HG03135 (cell line): Measurements from ENCODE around the gene ATG7.
"Not testable (repeated sequence)": the region's sequence is repeated elsewhere in the genome, so short reads cannot be mapped to it uniquely, and the experiment has no call there.

ENCODE experiments used
- ATAC-seq: cut with Tn5 transposase; IDR thresholded peaks from one replicate; pipeline ENCODE4 v1.9.1; 2021; ENCODE audit warnings: mild to moderate bottlenecking, moderate library complexity; ENCODE audit not compliant: unreplicated experiment

The ATG7 gene

DNA sequence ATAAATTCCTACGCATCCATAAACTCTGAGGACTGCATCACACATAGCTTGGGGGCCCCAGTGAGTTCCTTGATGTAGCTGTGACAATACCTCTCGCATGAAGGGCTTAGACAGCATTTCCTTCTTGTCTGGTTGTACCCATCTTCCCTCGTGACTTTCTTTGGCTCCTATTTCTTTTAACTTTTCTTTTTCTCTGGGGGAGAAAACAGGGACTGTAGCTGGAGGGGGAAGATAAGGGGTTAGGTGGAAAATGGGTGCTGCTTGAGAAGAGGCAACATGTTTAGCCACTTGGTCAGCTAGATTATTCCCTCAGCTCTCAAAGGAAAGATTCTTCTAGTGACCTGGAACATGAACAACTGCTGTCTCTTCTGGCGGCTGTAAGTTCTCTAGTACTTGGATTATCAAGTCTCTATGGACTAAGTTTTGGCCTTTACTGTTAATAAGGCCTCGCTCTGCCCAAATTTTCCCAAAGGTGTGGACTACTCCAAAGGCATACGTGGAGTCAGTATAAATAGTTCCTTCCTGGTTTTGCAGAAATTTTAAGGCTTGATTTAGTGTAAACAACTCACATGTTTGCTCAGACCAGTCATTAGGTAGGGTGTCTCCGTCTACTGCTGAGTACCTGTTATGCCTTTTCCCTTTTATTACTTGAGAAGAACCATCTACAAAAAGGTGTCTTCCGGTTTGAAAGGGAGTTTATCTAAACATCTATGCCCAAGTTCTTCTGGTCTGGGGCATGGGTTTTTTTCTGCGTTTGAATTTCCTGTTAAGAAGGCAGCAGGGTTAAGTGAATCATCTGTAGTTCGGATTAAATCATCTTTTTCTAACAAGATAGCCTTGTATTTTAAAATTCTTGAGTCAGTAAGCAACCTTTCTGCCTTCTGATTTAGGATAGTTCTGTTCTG lies 21.0 kb upstream of the ATG7 start:
- no peak for ATAC-seq

DNA sequence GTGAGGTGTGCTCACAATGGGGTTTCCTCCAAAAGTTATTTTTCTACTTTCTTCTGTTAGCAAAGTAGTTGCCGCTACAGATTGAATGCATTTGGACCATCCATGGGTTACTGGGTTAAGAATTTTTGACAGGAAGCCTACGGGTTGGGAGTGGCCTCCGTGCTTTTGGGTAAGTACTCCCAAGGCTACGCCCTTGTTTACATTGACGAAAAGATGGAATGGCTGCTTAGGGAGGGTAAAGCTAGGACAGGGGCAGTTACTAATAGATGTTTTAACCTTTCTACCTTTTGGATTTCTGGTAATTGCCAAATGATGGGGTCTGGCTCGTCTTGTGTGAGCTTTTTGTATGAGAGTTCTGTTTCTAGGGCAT lies 20.4 kb upstream of the ATG7 start:
- ATAC-seq: no peak

DNA sequence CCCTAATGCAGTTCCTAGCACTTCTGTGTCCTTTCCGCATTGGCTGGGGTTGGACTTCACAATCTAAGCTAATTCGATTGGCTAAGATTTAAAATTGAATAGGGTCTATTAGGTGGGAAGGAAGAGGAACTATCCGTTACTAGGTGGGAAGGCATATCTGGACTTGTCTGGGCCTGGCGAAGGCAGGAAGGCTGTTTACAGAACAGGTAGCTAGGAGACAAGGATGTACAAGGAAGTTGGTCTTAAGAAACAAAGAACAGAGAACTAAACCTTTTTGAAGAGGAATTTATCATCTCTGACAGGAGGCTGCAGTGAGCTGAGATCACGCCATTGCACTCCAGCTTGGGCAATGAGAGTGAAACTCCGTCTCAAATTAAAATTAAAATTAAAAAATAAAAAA lies 17.3 kb upstream of the ATG7 start:
- no peak for ATAC-seq

DNA sequence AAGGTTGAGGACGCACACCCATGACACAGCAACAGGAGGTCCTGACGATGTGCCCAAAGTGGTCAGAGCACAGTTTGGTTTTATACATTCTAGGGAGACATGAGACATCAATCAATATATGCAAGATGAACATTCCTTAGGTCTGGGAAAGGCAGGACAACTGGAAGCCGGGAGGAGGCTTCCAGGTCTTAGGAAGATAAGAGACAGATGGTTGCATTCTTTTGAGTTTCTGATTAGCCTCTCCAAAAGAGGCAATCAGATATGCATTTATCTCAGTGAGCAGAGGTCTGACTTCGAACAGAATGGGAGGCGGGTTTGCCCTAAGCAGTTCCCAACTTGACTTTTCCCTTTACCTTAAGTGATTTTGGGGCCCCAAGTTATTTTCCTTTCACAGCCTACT lies 16.7 kb upstream of the ATG7 start:
- ATAC-seq: not testable (repeated sequence)

DNA sequence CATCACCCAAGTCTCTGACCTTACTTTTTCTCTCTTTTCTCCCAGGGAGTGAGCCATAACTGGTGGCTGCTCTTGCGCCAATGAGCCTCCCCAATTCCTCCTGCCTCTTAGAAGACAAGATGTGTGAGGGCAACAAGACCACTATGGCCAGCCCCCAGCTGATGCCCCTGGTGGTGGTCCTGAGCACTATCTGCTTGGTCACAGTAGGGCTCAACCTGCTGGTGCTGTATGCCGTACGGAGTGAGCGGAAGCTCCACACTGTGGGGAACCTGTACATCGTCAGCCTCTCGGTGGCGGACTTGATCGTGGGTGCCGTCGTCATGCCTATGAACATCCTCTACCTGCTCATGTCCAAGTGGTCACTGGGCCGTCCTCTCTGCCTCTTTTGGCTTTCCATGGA lies 13.2 kb upstream of the ATG7 start:
- no peak for ATAC-seq

DNA sequence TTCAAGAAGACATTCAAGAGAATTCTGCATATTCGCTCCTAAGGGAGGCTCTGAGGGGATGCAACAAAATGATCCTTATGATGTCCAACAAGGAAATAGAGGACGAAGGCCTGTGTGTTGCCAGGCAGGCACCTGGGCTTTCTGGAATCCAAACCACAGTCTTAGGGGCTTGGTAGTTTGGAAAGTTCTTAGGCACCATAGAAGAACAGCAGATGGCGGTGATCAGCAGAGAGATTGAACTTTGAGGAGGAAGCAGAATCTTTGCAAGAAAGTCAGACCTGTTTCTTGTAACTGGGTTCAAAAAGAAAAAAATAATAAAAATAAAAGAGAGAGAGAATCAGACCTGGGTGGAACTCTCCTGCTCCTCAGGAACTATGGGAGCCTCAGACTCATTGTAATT lies 11.7 kb upstream of the ATG7 start:
- ATAC-seq: no peak

DNA sequence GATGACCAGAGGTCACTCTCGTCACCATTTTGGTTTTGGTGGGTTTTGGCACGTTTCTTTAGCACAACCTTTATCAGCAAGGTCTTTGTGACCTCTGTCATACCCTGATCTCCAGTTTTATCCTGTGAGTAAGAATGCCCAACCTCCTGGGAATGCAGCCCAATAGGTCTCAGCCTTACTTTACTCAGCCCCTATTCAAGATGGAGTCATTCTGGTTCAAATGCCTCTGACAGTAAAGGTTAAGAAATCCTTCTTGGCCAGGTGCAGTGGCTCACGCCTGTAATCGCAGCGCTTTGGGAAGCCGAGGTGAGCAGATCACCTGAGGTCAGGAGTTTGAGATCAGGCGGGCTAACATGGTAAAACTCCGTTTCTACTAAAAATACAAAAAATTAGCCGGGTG lies 3.2 kb upstream of the ATG7 start:
- ATAC-seq: no peak

DNA sequence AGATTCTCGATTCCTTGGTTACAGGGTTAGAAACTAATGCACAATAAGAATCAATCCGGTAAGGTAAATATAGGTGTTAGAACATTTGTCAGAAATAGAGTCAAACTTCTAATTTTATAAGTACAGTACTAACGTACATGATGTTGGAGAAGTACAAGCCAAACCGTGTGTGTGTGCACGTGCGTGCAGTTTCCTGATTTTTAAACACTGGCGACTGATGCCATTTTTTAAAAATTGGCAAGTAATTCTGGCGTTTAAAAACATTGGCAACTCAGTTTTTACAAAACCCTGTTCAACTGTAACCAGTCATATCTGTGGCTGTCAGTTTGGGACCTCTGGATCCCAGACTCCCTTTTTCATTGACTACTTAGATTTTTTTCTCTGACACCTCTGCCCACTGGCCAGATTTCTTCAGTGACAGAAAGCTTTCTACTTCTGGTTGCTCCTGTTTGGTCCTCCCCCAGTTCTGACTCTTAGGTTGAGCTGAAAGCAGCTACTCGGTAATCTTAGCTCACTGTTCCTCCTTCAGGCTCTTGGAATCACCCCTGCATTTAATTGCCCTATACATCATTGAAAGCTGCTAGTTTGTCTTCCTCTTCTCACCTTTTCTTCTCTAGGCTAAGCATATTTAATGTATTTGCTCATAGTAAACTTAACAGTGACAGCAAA lies 843 bp downstream of the ATG7 start:
- no peak for ATAC-seq

DNA sequence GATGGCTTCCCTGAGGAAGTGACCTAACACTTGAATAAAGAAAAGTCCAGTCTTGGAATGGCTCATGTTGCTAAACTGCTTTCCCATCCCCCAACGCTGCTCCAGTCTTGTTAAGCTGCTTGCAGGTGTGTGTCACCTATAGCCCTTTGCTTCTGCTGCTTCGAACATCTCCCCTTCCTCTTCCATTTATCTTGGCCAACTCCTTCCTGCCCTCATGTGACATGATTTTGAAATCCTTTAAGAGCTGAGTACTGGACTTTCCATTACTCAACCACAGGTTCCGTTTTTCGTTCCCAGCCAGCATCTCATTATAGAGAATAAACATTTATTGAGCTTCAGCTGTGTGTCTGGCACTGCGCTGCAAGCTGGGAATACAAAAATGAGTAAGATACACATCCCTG lies 1.7 kb downstream of the ATG7 start:
- no peak for ATAC-seq

DNA sequence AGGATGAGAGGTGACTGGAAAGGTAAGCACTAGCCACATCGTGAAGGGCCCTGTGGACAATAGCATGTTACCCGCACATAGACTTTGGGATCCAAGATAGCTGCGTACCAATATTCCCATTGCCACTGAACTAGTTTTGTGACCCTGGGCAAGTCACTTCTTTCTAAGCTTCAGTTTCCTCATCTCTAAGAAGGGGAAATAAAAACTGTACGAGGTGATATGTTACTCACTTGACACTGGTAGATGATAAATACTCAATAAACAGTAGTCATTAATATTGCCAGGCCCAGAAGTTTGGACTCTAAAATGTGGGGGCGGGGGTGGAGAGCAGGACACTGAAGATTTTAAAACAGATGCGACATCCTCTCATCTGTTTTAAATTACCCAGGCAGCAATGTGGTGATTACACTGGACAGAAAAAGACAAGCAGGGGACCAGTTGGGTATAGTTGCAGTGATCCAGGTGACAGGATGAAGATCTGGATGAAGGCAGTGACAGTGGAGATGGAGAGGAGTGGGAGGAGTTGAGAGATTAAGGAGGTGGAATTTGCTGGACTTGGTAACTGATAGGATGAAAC lies 2.5 kb downstream of the ATG7 start:
- no peak for ATAC-seq

DNA sequence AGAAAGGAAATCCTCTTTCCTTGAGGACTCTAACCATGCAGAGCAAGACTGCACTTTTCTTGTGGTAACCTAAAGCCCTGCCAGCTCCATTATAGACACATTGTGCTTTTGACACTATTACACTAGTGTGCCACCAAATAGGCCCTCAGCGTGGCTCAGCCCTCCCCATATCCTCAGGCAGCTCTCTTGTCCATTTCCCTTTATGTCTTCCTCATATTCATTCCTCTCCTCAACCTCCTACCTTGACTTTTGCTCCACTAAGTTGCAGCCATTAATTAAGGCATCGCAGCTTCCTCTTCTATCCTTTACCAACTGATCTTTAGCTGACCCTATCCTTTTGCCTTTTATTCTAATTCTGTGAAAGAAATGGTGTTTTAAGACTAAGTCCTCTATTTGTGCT lies 3.7 kb downstream of the ATG7 start:
- ATAC-seq: no peak

DNA sequence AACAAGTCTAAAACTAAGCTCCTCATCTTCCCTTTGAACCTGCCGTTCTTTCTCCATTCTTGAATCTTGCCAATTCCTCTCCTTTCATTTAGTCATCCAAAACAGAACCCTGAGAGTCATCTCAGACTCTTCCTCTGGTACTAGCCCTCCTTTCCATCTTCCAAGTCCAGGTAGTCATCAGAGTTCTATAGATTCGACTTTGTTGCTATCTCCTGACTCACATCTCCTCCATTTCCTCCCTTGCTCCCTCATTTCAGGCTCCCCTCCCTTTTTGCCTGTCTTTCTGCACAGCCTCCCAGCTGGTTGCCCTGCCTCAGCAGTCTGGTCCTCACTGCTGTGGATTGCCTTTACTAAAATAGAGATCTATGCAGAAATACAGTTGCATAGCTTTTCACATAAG lies 4.7 kb downstream of the ATG7 start:
- no peak for ATAC-seq

DNA sequence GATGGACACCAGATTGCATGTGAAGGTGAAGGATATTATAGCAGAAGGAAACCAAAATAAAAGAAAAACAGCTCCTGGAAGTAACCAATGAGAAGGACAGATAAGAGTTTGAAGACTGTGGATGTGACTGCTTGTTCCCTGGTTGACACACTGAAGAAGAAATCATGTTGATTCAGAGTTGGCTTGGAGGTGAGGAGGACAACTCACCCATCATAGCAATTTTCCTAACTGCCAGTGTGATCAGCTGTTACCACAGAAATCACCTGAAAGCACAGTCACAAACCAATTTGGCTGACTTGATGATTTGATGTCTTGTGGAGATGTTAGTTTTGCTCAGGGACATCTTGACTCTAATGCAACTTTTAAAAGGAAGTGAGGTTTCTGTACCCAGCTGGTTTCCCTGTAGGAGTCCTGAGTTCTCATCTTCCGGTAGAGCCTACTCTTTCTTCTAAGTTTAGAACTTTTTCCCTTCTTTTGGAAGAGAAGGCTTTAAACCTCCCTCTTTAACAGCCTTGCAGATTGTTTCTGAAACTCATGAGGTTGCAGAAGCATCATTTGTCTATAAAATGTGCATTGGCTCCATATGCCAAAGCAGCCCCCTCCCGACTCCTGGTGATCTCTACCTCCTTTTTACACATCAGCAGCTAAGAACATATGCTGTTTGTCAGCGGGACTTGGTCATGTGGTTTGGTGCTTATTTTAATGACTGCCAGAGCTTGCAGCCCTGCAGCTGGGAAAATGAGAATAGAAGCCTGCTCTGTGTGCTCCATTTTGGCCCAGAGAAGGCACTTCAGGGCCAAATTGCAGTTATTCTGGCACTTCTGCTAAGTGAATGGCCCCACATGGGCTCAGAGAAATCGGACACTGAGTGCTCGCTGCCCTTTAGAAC lies 10.3 kb downstream of the ATG7 start:
- no peak for ATAC-seq

DNA sequence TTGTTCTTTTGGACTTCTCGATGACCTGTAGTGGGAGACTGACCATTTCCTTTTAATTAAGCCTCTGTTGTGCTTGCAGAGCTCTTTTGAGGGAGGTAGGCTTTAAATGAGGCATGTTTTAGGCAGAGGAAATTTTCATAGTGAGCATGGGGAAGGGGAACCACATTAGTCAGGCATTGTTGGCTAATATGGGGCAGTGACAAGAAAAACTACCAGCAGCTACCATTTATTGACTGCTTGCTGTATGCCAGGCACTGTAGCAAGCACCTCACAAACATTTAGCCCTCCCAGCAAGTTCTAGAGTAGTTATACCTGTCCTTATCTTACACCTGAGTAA lies 10.9 kb downstream of the ATG7 start:
- no peak for ATAC-seq

DNA sequence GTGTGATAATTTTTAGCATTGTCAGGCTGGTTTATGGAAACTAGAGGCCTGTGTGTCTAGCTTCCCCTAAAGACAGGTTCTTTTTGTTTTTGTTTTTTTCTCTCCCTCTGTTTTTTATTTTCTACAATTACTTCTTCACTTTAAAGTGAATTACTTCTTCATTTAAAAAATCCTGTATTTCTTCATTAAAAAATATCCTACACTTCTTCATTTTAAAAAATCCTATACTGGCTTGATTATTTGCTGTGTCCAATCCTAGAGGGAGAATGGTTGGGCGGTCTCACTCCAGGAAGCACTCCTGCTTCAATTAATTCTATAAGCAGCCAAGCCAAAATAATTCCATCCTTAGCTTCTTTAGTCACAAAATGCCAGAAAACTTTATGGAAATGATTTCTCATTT lies 11.8 kb downstream of the ATG7 start:
- no peak for ATAC-seq

DNA sequence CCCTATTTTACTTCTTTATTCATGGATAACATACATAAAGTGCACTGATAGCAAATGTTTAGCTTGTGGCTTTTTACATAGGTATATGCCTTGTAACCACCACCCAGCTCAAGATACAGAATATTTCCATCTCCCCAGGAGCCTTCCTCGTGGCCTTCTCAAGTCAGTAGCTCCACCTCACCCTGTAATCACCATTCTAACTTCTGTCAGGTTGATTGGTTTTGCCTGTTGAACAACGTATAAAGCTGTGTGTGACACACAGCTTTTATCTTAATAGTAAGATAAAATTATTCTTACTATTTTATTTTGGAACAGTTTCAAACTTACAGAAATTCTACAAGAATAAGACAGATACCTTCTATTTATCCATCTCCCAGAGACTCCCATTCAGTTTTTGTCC lies 13.3 kb downstream of the ATG7 start:
- no peak for ATAC-seq

DNA sequence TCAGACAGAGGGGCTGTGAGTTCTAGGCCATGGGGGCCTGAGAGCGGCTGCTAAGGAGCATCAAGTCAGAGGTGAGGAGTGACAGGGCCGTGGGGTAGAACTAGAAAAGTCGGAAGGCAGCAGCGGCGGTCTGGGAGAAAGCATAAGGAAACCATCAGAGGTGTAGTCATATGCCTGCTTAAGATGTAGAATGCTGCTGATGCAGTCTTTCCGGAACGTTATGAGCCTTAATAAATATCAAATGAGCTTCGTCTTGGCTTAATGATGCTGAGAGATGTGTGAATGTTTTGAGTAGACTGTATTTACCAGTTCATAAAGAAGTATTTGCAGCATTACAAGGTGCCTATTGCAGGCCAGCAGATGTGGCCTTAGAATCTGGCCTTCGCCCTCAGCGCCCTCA lies 15.2 kb downstream of the ATG7 start:
- no peak for ATAC-seq

DNA sequence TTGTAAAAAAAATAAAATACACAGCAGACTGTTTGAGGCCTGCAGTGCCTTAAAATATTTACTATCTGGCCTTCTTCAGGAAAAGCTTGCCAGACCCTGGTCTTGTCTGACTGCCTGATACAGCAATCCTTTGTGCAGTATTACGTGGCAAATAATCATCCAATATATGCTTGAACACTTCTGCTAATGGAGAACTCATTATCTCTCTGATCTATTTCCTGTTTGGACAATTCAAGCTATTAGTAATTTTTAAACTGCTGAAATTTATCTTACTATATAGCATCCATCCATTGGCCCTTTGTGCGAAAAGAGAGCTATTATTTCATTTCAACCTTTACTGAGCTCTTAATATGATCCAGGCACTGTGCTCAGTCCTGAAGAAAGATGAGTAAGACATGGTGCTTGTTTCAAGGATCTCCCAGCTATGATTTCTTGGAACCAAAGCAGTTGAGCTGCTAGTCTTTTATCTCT lies 15.9 kb downstream of the ATG7 start:
- ATAC-seq: no peak

DNA sequence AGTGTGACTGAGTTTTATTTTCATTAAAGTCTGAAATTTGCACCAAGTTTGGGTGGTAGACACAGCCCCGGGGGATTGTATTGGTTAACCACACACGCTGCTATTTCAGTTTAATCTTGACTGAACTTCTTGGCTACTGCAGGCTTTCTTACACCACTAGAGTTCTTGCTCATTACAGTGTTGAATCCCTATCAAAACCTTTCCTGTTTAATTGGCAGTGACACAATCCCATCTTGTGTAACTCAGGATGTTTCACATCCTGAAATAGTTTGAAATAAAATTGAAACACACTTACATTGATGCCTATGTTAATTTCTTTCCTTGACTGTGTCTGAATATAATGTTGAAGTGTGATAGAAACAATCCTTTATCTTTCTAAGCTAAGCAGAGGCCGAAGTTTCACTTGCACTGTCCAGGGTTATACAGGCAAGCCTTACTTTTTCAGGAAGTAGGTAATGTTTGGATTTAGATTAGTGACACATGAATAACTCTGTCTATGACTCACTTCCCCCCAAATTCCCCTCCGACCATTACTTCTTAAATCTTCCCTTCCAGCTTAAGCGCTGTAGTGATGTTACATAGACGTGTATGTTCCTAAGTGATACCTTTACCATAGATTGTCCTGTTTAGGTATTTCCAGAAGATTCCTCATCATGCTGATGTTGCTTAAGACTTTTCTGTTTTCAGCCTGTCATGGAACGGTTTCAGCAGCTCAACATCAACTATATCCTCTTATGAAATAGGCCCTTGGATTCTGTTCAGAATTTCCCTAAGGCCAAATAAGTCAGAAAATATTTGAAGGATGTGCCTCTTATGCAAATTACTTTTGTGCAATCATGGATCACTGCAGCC lies 16.8 kb downstream of the ATG7 start:
- ATAC-seq: peak; percentile 68

DNA sequence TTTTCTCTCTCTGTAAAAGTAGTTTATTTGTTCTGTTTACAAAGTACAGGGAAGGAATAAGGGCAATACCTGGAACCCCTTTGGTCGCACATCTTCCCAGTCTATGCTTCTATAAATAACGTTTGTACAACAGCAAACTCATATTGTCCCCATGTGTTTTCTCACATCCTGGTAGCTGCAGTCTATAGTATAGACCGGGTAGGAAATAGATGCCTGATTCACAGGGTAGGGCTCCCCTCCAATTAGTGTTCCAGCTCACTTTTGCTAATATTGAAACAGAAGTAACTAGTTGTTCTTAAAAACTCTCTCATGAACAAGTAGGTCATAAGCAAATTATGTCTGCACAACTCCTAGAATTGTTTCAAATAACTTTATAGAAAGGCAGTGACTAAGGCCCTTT lies 17.7 kb downstream of the ATG7 start:
- ATAC-seq: no peak
